ENCODE measurements around the gene CD37. TPM values are rescaled to one million over a fixed set of nuclear protein-coding genes. Genes with fewer than 3 reads are reported as not detected.
A peak's percentile ranks its signal among the peaks of the same experiment; 100 is the strongest.

Gene CD37
- total RNA-seq, 1 experiment from 2014 or later = not detected

GRCh38 chr19:49347835-49348234 lies 12.6 kb downstream of the CD37 start:
- peaks cover 80 to 98% (median 94%) of the 10 kb centered on the region in 3 experiments for H3K36me3 Mint-ChIP-seq (ENCODE audit: insufficient read depth in 1 of 3, low read depth in 3 of 3)
- H2BK5ac ChIP-seq (ENCODE audit: insufficient read length, low read length) = no peak overlapping the region
- H2BK20ac ChIP-seq (ENCODE audit: low read depth, low read length, poor library complexity, severe bottlenecking) = no peak overlapping the region
- H4K5ac ChIP-seq (ENCODE audit: insufficient read length, low read depth, low read length) = no peak overlapping the region
- WGBS (ENCODE audit: extremely low coverage, insufficient read length, low lambda C conversion rate) = no CpG with 5 or more reads among the region's 3 CpGs
- no peaks in the 10 kb centered on the region for H3K27me3 Mint-ChIP-seq (ENCODE audit: low read depth)
- no peaks in the 10 kb centered on the region for H3K79me2 ChIP-seq (ENCODE audit: insufficient read depth, low read length)
- no peak overlapping the region for H3K4ac ChIP-seq (ENCODE audit: low read depth, low read length)
- no peak overlapping the region for H3K27ac ChIP-seq (ENCODE audit: insufficient read length, low read depth, low read length)
- H3K4me3 Mint-ChIP-seq = 0 out of 5 replicates have a peak overlapping the region, but pooled peaks of 1 of the 2 experiments have one; percentile 10
- no peaks in the 10 kb centered on the region for H3K4me1 ChIP-seq (ENCODE audit: insufficient read depth, low read length)
- H3T11ph ChIP-seq (ENCODE audit: low read length) = no peak overlapping the region
- no peak overlapping the region for H2AFZ ChIP-seq (ENCODE audit: low read length)
- H2BK12ac ChIP-seq (ENCODE audit: insufficient read length, low read depth, low read length) = no peak overlapping the region
- H3K79me1 ChIP-seq (ENCODE audit: insufficient read depth, low read depth, low read length, poor library complexity, severe bottlenecking) = no peaks in the 10 kb centered on the region
- H3K23ac ChIP-seq (ENCODE audit: insufficient read length, low read depth, low read length) = no peak overlapping the region
- H3K9me3 Mint-ChIP-seq = no peaks in the 10 kb centered on the region
- H4K20me1 ChIP-seq (ENCODE audit: control insufficient read depth, insufficient read depth, insufficient read length) = no peaks in the 10 kb centered on the region
- H2BK15ac ChIP-seq (ENCODE audit: low read depth, low read length) = no peak overlapping the region
- peaks cover 3 to 4% of the 10 kb centered on the region in 2 experiments; a peak in 2 of 4 replicates for H3K4me1 Mint-ChIP-seq
- no peak overlapping the region for H3K14ac ChIP-seq (ENCODE audit: insufficient read depth, low read length)
- H3K9ac ChIP-seq (ENCODE audit: extremely low read depth, insufficient read length, low read length) = no peak overlapping the region
- H3K23me2 ChIP-seq (ENCODE audit: insufficient read length, low read depth, low read length, poor library complexity, severe bottlenecking) = no peaks in the 10 kb centered on the region
- TF ChIP-seq CTCF (conservative IDR thresholded peaks at IDR 0.05) = peak; percentile 50; the same call in 2 of the 3 replicates
- no peaks in the 10 kb centered on the region for H3K9me3 ChIP-seq (ENCODE audit: control insufficient read depth, low read depth, low read length)
- peak overlapping the region; percentile 84 to 94 (median 86); a peak in 6 of 7 replicates for H3K27ac Mint-ChIP-seq
- no peak overlapping the region for H4K91ac ChIP-seq (ENCODE audit: insufficient read length, low read depth, low read length)
- no peak overlapping the region for H2AK5ac ChIP-seq (ENCODE audit: insufficient read length, low read length)
- H3K4me2 ChIP-seq (ENCODE audit: insufficient read depth, insufficient read length, low read length) = no peak overlapping the region
- DNase-seq = peak; percentile 76
- H3K56ac ChIP-seq (ENCODE audit: insufficient read length, low read depth, low read length) = no peak overlapping the region
- H2BK120ac ChIP-seq (ENCODE audit: low read depth, low read length, poor library complexity, severe bottlenecking) = no peak overlapping the region
- H3K27me3 ChIP-seq (ENCODE audit: insufficient read depth, low read length) = no peaks in the 10 kb centered on the region
- H4K8ac ChIP-seq (replicated peaks; ENCODE audit: insufficient read length, low read depth, low read length) = no peak overlapping the region
- H3K18ac ChIP-seq (ENCODE audit: insufficient read length, low read depth, low read length) = no peak overlapping the region

All from H9 (cell line).